ENCODE results near the gene SSTR3.

GRCh38 chr22:37254867-37255233, 42.6 kb upstream of the SSTR3 start:
- no peak for TF ChIP-seq CTCF (IDR thresholded peaks at IDR 0.05)
- TF ChIP-seq POLR2AphosphoS5 (IDR thresholded peaks at IDR 0.05; ENCODE audit: insufficient read depth in 1 of 2, low read depth in 1 of 2) = no peak
